Measurements from ENCODE around the gene CFAP100. TPM values are rescaled to one million over a fixed set of nuclear protein-coding genes. Genes with fewer than 3 reads are reported as not detected.

The CFAP100 gene
- total and polyA plus RNA-seq, 2 of the 4 experiments (the other 2 are of a cell fraction), result not detected

- TF ChIP-seq NFE2L2 (IDR thresholded peaks at IDR 0.05; ENCODE audit: low read depth, low read length) (no peak), RAD21 (IDR thresholded peaks at IDR 0.05; ENCODE audit: low read length) (no peak), MAZ (IDR thresholded peaks at IDR 0.05; ENCODE audit: borderline replicate concordance, low read depth, low read length) (no peak), CHD1 (IDR thresholded peaks at IDR 0.05; ENCODE audit: low read depth, low read length) (no peak), MXI1 (IDR thresholded peaks at IDR 0.05; ENCODE audit: borderline replicate concordance, low read depth, low read length) (no peak), RFX5 (IDR thresholded peaks at IDR 0.05; ENCODE audit: low read depth, low read length) (no peak), FOS (IDR thresholded peaks at IDR 0.05; ENCODE audit: low read depth, low read length) (no peak)
- TF ChIP-seq, protein P1, sequence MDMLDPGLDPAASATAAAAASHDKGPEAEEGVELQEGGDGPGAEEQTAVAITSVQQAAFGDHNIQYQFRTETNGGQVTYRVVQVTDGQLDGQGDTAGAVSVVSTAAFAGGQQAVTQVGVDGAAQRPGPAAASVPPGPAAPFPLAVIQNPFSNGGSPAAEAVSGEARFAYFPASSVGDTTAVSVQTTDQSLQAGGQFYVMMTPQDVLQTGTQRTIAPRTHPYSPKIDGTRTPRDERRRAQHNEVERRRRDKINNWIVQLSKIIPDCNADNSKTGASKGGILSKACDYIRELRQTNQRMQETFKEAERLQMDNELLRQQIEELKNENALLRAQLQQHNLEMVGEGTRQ (IDR thresholded peaks at IDR 0.05; ENCODE audit: low read depth, low read length), result no peak
- TF ChIP-seq, protein P2, sequence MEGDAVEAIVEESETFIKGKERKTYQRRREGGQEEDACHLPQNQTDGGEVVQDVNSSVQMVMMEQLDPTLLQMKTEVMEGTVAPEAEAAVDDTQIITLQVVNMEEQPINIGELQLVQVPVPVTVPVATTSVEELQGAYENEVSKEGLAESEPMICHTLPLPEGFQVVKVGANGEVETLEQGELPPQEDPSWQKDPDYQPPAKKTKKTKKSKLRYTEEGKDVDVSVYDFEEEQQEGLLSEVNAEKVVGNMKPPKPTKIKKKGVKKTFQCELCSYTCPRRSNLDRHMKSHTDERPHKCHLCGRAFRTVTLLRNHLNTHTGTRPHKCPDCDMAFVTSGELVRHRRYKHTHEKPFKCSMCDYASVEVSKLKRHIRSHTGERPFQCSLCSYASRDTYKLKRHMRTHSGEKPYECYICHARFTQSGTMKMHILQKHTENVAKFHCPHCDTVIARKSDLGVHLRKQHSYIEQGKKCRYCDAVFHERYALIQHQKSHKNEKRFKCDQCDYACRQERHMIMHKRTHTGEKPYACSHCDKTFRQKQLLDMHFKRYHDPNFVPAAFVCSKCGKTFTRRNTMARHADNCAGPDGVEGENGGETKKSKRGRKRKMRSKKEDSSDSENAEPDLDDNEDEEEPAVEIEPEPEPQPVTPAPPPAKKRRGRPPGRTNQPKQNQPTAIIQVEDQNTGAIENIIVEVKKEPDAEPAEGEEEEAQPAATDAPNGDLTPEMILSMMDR (conservative IDR thresholded peaks at IDR 0.05; ENCODE audit: low read depth, low read length), result no peak
- TF ChIP-seq, protein P3, sequence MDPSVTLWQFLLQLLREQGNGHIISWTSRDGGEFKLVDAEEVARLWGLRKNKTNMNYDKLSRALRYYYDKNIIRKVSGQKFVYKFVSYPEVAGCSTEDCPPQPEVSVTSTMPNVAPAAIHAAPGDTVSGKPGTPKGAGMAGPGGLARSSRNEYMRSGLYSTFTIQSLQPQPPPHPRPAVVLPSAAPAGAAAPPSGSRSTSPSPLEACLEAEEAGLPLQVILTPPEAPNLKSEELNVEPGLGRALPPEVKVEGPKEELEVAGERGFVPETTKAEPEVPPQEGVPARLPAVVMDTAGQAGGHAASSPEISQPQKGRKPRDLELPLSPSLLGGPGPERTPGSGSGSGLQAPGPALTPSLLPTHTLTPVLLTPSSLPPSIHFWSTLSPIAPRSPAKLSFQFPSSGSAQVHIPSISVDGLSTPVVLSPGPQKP (IDR thresholded peaks at IDR 0.05; ENCODE audit: borderline replicate concordance, low read depth, low read length), result no peak
- in situ Hi-C loops (cut with MboI; ENCODE audit: low sequenced_read_pairs) (loop anchor here (10.0 to 25.0 kb wide), 3 partner anchors 122 to 415 kb away; partner anchors contain the start of gene ROPN1B), intact Hi-C loops (cut with micrococcal nuclease) (no loop called here), dilution Hi-C loops (cut with HindIII; ENCODE audit: low sequenced_read_pairs, unreplicated experiment) (no loop called here)
- Histone ChIP-seq H3K9ac (ENCODE audit: low read depth, low read length) (no peak overlapping the region), H2AFZ (replicated peaks; ENCODE audit: low read length, poor library complexity) (peak overlapping the region; percentile 51), H3K36me3 (ENCODE audit: control insufficient read depth, insufficient read depth, low read length) (no peaks in the 10 kb centered on the region), H2BK20ac (ENCODE audit: low read depth, low read length) (no peak overlapping the region), H3K27ac (ENCODE audit: insufficient read depth, low read length) (no peak overlapping the region), H4K91ac (ENCODE audit: insufficient read depth, low read depth, low read length) (no peak overlapping the region), H3K9me1 (ENCODE audit: insufficient read depth, low read length) (no peaks in the 10 kb centered on the region), H4K5ac (ENCODE audit: low read depth, low read length) (no peak overlapping the region), H3K23ac (ENCODE audit: low read depth, low read length) (no peak overlapping the region), H3K4me3 (ENCODE audit: insufficient read depth, low read depth, low read length) (no peak overlapping the region), H3K27me3 (ENCODE audit: control insufficient read depth, insufficient read depth, low read length) (peaks cover 38% of the 10 kb centered on the region), H4K8ac (ENCODE audit: low read depth in 2 of 2, low read length in 2 of 2) (no peak overlapping the region), H3K4ac (ENCODE audit: low read depth, low read length) (no peak overlapping the region), H3K56ac (ENCODE audit: extremely low read depth, insufficient read depth, low read length) (no peak overlapping the region), H2AK5ac (ENCODE audit: low read depth, low read length) (no peak overlapping the region), H3K9me3 (ENCODE audit: control insufficient read depth, insufficient read depth, low read length) (peaks cover 8% of the 10 kb centered on the region), H2BK5ac (ENCODE audit: low read depth, low read length, poor library complexity, severe bottlenecking) (no peak overlapping the region), H2BK120ac (ENCODE audit: low read depth, low read length) (no peak overlapping the region), H2AK9ac (replicated peaks; ENCODE audit: low read depth, low read length, poor library complexity) (no peak overlapping the region), H3K79me1 (ENCODE audit: low read depth in 1 of 2, low read length in 2 of 2) (no peaks in the 10 kb centered on the region), H2BK15ac (ENCODE audit: low read depth, low read length) (no peak overlapping the region), H3K4me2 (ENCODE audit: low read depth, low read length) (no peak overlapping the region), H3K4me1 (ENCODE audit: control insufficient read depth, insufficient read depth, low read length) (no peaks in the 10 kb centered on the region), H3K14ac (replicated peaks; ENCODE audit: low read depth, low read length) (no peak overlapping the region), H4K20me1 (ENCODE audit: insufficient read depth, low read length) (no peaks in the 10 kb centered on the region; the same call in 1 of the 2 replicates), H3K18ac (ENCODE audit: low read depth, low read length) (no peak overlapping the region)
- ChIA-PET POLR2A (ENCODE audit: unreplicated experiment) (no interaction called here), CTCF (no interaction called here)
- WGBS, 2 experiments (ENCODE audit: extremely low coverage in 2 of 2, insufficient read length in 1 of 2), result 83% methylated on average over 1 of the region's 3 CpGs; no CpG with 5 or more reads in 1 of the 2 experiments
- ATAC-seq (ENCODE audit: low read depth) (no peak), DNase-seq (no peak)
- BruUV-seq (replicated peaks), result no TSS peak
Measured at GRCh38 chr3:126377211-126377610, 17.5 kb upstream of the CFAP100 start.
